H1 (cell line): ENCODE measurements around the gene ZC2HC1C. TPM values are rescaled to one million over a fixed set of nuclear protein-coding genes. Genes with fewer than 3 reads are reported as not detected.

Experiments used
- CTCF ChIA-PET: fragments of 300-600 bp; sonication (Branson Sonifier 250); formaldehyde crosslinking; loops from one replicate; lab custom pipeline; 2021; ENCODE audit not compliant: partially characterized antibody; lab: Charles Lee
- POLR2A ChIA-PET: fragments of 300-600 bp; sonication (Branson Sonifier 250); formaldehyde crosslinking; loops from one replicate; lab custom pipeline; 2021; ENCODE audit warnings: inconsistent platforms; ENCODE audit not compliant: partially characterized antibody; lab: Charles Lee
- DNase-seq, 2 experiments: peaks; one replicate each; pipeline versions ENCODE4 v3.0.0 to v3.0.0-alpha.2; 2010 to 2022; ENCODE audit warnings: low spot score in 2 of 2, low read depth in 1 of 2, mixed read lengths in 1 of 2
- FAIRE-seq: peaks from 2 replicates; lab custom pipeline; 2011; peaks lifted over from hg19 to GRCh38; lab: Jason Lieb, UNC
- H2AFZ ChIP-seq: 2 replicates; pipeline ENCODE4 v1.8.1; 2012; ENCODE audit warnings: low read length, inconsistent platforms
- H2AK5ac ChIP-seq: 2 replicates; pipeline ENCODE4 v1.6.1; 2013; ENCODE audit warnings: low read depth, low read length
- H2BK120ac ChIP-seq: replicated peaks from 2 replicates; pipeline ENCODE3; 2013; ENCODE audit warnings: low read depth, low read length, inconsistent platforms
- H2BK12ac ChIP-seq: 2 replicates; pipeline ENCODE4 v1.6.1; 2013; ENCODE audit warnings: low read depth, low read length
- H2BK15ac ChIP-seq: 2 replicates; pipeline ENCODE4 v1.6.1; 2013; ENCODE audit warnings: low read length
- H2BK20ac ChIP-seq: 2 replicates; pipeline ENCODE4 v1.6.1; 2013; ENCODE audit warnings: low read length
- H2BK5ac ChIP-seq: 2 replicates; pipeline ENCODE4 v1.6.1; 2013; ENCODE audit warnings: low read depth, low read length
- H3K14ac ChIP-seq: 2 replicates; pipeline ENCODE4 v1.6.1; 2013; ENCODE audit warnings: inconsistent platforms; ENCODE audit not compliant: insufficient read length
- H3K18ac ChIP-seq: 2 replicates; pipeline ENCODE4 v1.6.1; 2013; ENCODE audit warnings: low read length; ENCODE audit errors: extremely low read depth
- H3K23ac ChIP-seq: 2 replicates; pipeline ENCODE4 v1.6.1; 2013; ENCODE audit warnings: inconsistent platforms; ENCODE audit not compliant: insufficient read length
- H3K23me2 ChIP-seq: 2 replicates; pipeline ENCODE4 v1.6.1; 2013; ENCODE audit warnings: low read depth, low read length
- H3K27ac ChIP-seq: 2 replicates; pipeline ENCODE4 v1.6.1; 2011; ENCODE audit warnings: low read depth, low read length, inconsistent platforms
- H3K27me3 ChIP-seq, 4 experiments: replicated peaks in 1 of 4; 1 replicate in 1 of 4; 2 replicates in 3 of 4; pipeline versions ENCODE4 v1.6.1 to v1.8.1; 2011 to 2013; ENCODE audit warnings: low read length in 3 of 4, mild to moderate bottlenecking in 3 of 4, inconsistent platforms in 2 of 4, mixed read lengths in 2 of 4, moderate library complexity in 1 of 4; ENCODE audit not compliant: control insufficient read depth in 3 of 4, insufficient read depth in 3 of 4; ENCODE audit errors: extremely low read depth in 1 of 4
- H3K36me3 ChIP-seq, 4 experiments: 2 replicates each; pipeline versions ENCODE4 v1.6.1 to v1.8.1; 2011 to 2013; ENCODE audit warnings: mild to moderate bottlenecking in 4 of 4, low read length in 3 of 4, moderate library complexity in 2 of 4, control low read depth in 1 of 4, inconsistent platforms in 1 of 4; ENCODE audit not compliant: insufficient read depth in 4 of 4, control insufficient read depth in 2 of 4
- H3K4ac ChIP-seq: replicated peaks from 2 replicates; pipeline ENCODE3; 2013; ENCODE audit warnings: low read length, low read depth, mixed read lengths, inconsistent platforms; ENCODE audit not compliant: insufficient read length
- H3K4me1 ChIP-seq, 4 experiments: replicated peaks in 1 of 4; 1 replicate in 1 of 4; 2 replicates in 3 of 4; pipeline versions ENCODE4 v1.6.1 to v1.8.1; 2011 to 2013; ENCODE audit warnings: low read length in 3 of 4, inconsistent platforms in 2 of 4, mixed read lengths in 1 of 4; ENCODE audit not compliant: insufficient read depth in 4 of 4, control insufficient read depth in 3 of 4
- H3K4me2 ChIP-seq, 2 experiments: 2 replicates each; pipeline versions ENCODE4 v1.6.1 to v1.8.1; 2011 to 2013; ENCODE audit warnings: low read depth in 2 of 2, low read length in 2 of 2, control low read depth in 1 of 2, inconsistent platforms in 1 of 2, mild to moderate bottlenecking in 1 of 2; ENCODE audit not compliant: insufficient read depth in 1 of 2
- H3K4me3 ChIP-seq, 4 experiments: fragments of 200-600, 300-600 bp in 1 of 4; sonication (generic), shearing (Covaris generic), sonication (Bioruptor Twin) in 1 of 4; 2 replicates each; pipeline versions ENCODE4 v1.5.1 to v1.8.1; 2011 to 2016; ENCODE audit warnings: low read length in 4 of 4, low read depth in 3 of 4, control low read depth in 2 of 4, inconsistent platforms in 2 of 4, mild to moderate bottlenecking in 2 of 4, mixed read lengths in 1 of 4, moderate library complexity in 1 of 4; ENCODE audit not compliant: insufficient read depth in 2 of 4; ENCODE audit errors: extremely low read depth in 1 of 4
- H3K56ac ChIP-seq: replicated peaks from 2 replicates; pipeline ENCODE3; 2013; ENCODE audit warnings: low read depth, mild to moderate bottlenecking, mixed read lengths, low read length, inconsistent platforms; ENCODE audit not compliant: insufficient read length
- H3K79me1 ChIP-seq: 2 replicates; pipeline ENCODE4 v1.6.1; 2013; ENCODE audit warnings: low read depth, low read length, control low read depth
- H3K79me2 ChIP-seq, 2 experiments: 2 replicates each; pipeline versions ENCODE4 v1.6.1 to v1.8.1; 2012 to 2013; ENCODE audit warnings: low read length in 2 of 2, mild to moderate bottlenecking in 2 of 2, inconsistent platforms in 1 of 2; ENCODE audit not compliant: insufficient read depth in 2 of 2, control insufficient read depth in 1 of 2
- H3K9ac ChIP-seq, 4 experiments: replicated peaks in 1 of 4; 1 replicate in 1 of 4; 2 replicates in 3 of 4; pipeline versions ENCODE4 v1.6.1 to v1.8.1; 2011 to 2013; ENCODE audit warnings: low read depth in 3 of 4, low read length in 3 of 4, control low read depth in 2 of 4, mild to moderate bottlenecking in 2 of 4, moderate library complexity in 2 of 4, inconsistent platforms in 1 of 4; ENCODE audit errors: extremely low read depth in 1 of 4
- H3K9me3 ChIP-seq, 2 experiments: 2 replicates each; pipeline versions ENCODE4 v1.6.1 to v1.8.1; 2012 to 2013; ENCODE audit warnings: mild to moderate bottlenecking in 2 of 2, moderate library complexity in 2 of 2, control low read depth in 1 of 2, inconsistent platforms in 1 of 2, low read depth in 1 of 2, low read length in 1 of 2, mixed read lengths in 1 of 2; ENCODE audit not compliant: insufficient read depth in 2 of 2
- H4K20me1 ChIP-seq, 2 experiments: replicated peaks in 1 of 2; 2 replicates each; pipeline versions ENCODE3 to v1.8.1; 2011 to 2013; ENCODE audit warnings: inconsistent platforms in 2 of 2, low read length in 2 of 2, mild to moderate bottlenecking in 1 of 2; ENCODE audit not compliant: insufficient read depth in 2 of 2, control insufficient read depth in 1 of 2
- H4K5ac ChIP-seq: 2 replicates; pipeline ENCODE4 v1.6.1; 2013; ENCODE audit warnings: low read length, low read depth, mixed read lengths, inconsistent platforms; ENCODE audit not compliant: insufficient read length
- H4K8ac ChIP-seq: 2 replicates; pipeline ENCODE4 v1.8.0; 2013; ENCODE audit warnings: mild to moderate bottlenecking, moderate library complexity, low read length, inconsistent platforms; ENCODE audit not compliant: insufficient read depth; ENCODE audit errors: extremely low read depth
- H4K91ac ChIP-seq: replicated peaks from 2 replicates; pipeline ENCODE3; 2013; ENCODE audit warnings: low read length, mixed read lengths, inconsistent platforms; ENCODE audit not compliant: insufficient read length
- ASH2L ChIP-seq: fragments of 200-600, 300-600 bp; sonication (generic); IDR thresholded peaks from one replicate; pipeline ENCODE4 v1.7.1; 2017; ENCODE audit warnings: low read length
- BACH1 ChIP-seq: IDR thresholded peaks from 2 replicates; pipeline ENCODE4 v1.6.1; 2012; ENCODE audit warnings: low read length, improper control_type of control experiment
- CHD2 ChIP-seq: IDR thresholded peaks from 2 replicates; pipeline ENCODE4 v1.6.1; 2012; ENCODE audit warnings: low read length, improper control_type of control experiment
- CTCF ChIP-seq, 3 experiments: IDR thresholded peaks; 1 replicate in 2 of 3; 2 replicates in 1 of 3; pipeline versions ENCODE4 v1.5.1 to v1.6.1; 2011; ENCODE audit warnings: low read length in 3 of 3, mild to moderate bottlenecking in 3 of 3, inconsistent platforms in 2 of 3, low read depth in 1 of 3, moderate library complexity in 1 of 3; ENCODE audit not compliant: insufficient read depth in 1 of 3; ENCODE audit errors: control extremely low read depth in 1 of 3
- HDAC6 ChIP-seq: IDR thresholded peaks from one replicate; pipeline ENCODE4 v1.7.1; 2012; ENCODE audit warnings: low read depth, mild to moderate bottlenecking, inconsistent platforms, low read length, moderate library complexity
- MAFK ChIP-seq: IDR thresholded peaks from 2 replicates; pipeline ENCODE4 v1.6.1; 2012; ENCODE audit warnings: low read depth, mild to moderate bottlenecking, improper control_type of control experiment, low read length
- NRF1 ChIP-seq: IDR thresholded peaks from 2 replicates; pipeline ENCODE4 v1.6.1; 2011; ENCODE audit warnings: mild to moderate bottlenecking, low read depth, low read length, improper control_type of control experiment
- SAP30 ChIP-seq: fragments of 300-600 bp; sonication (generic); IDR thresholded peaks from 2 replicates; pipeline ENCODE4 v1.7.1; 2012; ENCODE audit warnings: low read length, moderate library complexity, mild to moderate bottlenecking, inconsistent platforms; ENCODE audit not compliant: insufficient read depth, insufficient replicate concordance
- SP4 ChIP-seq: IDR thresholded peaks from 2 replicates; pipeline ENCODE4 v1.6.1; 2012; ENCODE audit warnings: low read length, inconsistent platforms
- TBP ChIP-seq: IDR thresholded peaks from 2 replicates; pipeline ENCODE4 v1.6.1; 2011; ENCODE audit warnings: low read depth, low read length, improper control_type of control experiment
- TEAD4 ChIP-seq: IDR thresholded peaks from 2 replicates; pipeline ENCODE4 v1.6.1; 2012; ENCODE audit warnings: low read depth, low read length, inconsistent platforms, mixed read lengths
- WGBS, 2 experiments: shearing (Covaris generic) in 1 of 2; methylation state at CpG; one replicate each; pipeline versions ENCODE4 v1.1.6 to v1.1.7; 2013 to 2015; ENCODE audit warnings: low lambda C conversion rate in 2 of 2, mixed read lengths in 2 of 2, inconsistent platforms in 1 of 2, low coverage in 1 of 2, missing lambda C conversion rate in 1 of 2; ENCODE audit not compliant: insufficient replicate concordance in 2 of 2, insufficient coverage in 1 of 2, insufficient read length in 1 of 2; ENCODE audit errors: extremely low coverage in 1 of 2, missing lambda C conversion rate in 1 of 2; 5-methylcytosine and 5-hydroxymethylcytosine counted together
- polyA plus RNA-seq, 7 experiments: library from polyadenylated mRNA; depleted of rRNA in 3 of 7; stranded (reverse) in 5 of 7; unstranded in 2 of 7; fragments of >200 nt in 5 of 7; fragments of 200-250 nt in 2 of 7; gene quantifications; 1 replicate in 5 of 7; 2 replicates in 1 of 7; 4 replicates in 1 of 7; pipeline versions ENCODE4 v1.2.1 to v1.2.3, GENCODE V29; 2011 to 2013; ENCODE audit warnings: missing spikeins in 2 of 7, mixed read lengths in 2 of 7
- total RNA-seq: library from RNA; stranded (reverse); fragmentation: NEBNext Ultra II Directional; extraction: Animal tissue kit (Norgen Biotek cat#: 25700); gene quantifications from 2 replicates; pipeline ENCODE4 v1.2.1, GENCODE V29; 2021
- TF ChIP-seq, protein P1 (sequence below): IDR thresholded peaks from 2 replicates; pipeline ENCODE4 v1.6.1; 2012; ENCODE audit warnings: inconsistent platforms

Gene ZC2HC1C
- total and polyA plus RNA-seq, 2 of the 8 experiments (the other 6 are each of a cell fraction or from before 2014, with no cell fraction given) = 0.57 to 1.2 TPM

DNA sequence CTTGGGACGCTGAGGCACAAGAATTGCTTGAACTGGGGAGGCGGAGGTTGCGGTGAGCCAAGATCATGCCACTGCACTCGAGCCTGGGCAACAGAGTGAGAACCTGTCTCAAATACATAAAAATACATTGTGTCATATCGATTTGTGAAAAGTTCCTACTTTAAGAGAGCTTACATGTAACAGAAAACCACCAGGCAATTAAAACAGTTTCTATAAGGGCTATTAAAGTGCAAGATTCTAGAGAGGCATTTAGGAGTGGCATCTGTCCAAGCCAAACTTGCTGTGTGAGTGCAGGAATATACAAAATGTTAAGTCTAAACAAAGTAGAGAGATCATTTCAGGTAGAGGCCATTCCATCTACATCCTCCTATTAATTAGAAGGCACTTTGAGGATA is 59.2 kb downstream of the ZC2HC1C start:
- H3K4me1 ChIP-seq = peaks cover 0 to 4% (median 1%) of the 10 kb centered on the region in 4 experiments; a peak in 5 of 7 replicates
- no peak overlapping the region for H3K4ac ChIP-seq
- DNase-seq = no peak
- peaks cover 10% of the 10 kb centered on the region for H3K23me2 ChIP-seq
- FAIRE-seq = no peak
- ChIA-PET POLR2A (interaction anchor here (0.8 to 1.5 kb wide), 7 partner anchors 11 to 379 kb away, joined by 3 to 5 read pairs (median 3); partner anchors contain the start of gene FOS), CTCF (interaction anchor here (0.6 to 5.1 kb wide), 13 partner anchors 9 to 460 kb away, joined by 3 to 67 read pairs (median 4); no protein-coding TSS in a partner anchor)
- no peak overlapping the region for H2BK5ac ChIP-seq
- no peak overlapping the region for H3K27ac ChIP-seq
- H3K9me3 ChIP-seq = 0 out of 4 replicates have a peak, but pooled peaks cover 0 to 2% of the 10 kb centered on the region in 2 experiments
- no peak overlapping the region for H3K56ac ChIP-seq
- H4K91ac ChIP-seq = no peak overlapping the region
- no peak overlapping the region for H2BK15ac ChIP-seq
- H3K14ac ChIP-seq = no peak overlapping the region
- H3K18ac ChIP-seq = no peak overlapping the region
- no peaks in the 10 kb centered on the region for H3K27me3 ChIP-seq
- H3K23ac ChIP-seq = no peak overlapping the region
- H2BK120ac ChIP-seq = no peak overlapping the region
- no peak overlapping the region for H2AFZ ChIP-seq
- no peak overlapping the region for H3K4me3 ChIP-seq
- WGBS, 2 experiments = 96% methylated on average over 5 of the region's 5 CpGs; no CpG with 5 or more reads in 1 of the 2 experiments
- H4K5ac ChIP-seq = no peak overlapping the region
- H3K36me3 ChIP-seq = peaks cover 0 to 4% (median 0%) of the 10 kb centered on the region in 4 experiments; a peak in 2 of 8 replicates
- no peak overlapping the region; a peak in 1 of 4 replicates for H3K4me2 ChIP-seq
- H3K79me2 ChIP-seq = peaks cover 0 to 15% of the 10 kb centered on the region in 2 experiments; a peak in 2 of 4 replicates
- no peak overlapping the region for H2BK12ac ChIP-seq
- no peak overlapping the region for H2BK20ac ChIP-seq
- H4K20me1 ChIP-seq = no peaks in the 10 kb centered on the region
- no peak overlapping the region for H3K9ac ChIP-seq
- H2AK5ac ChIP-seq = no peak overlapping the region
- no peak overlapping the region for H4K8ac ChIP-seq
- H3K79me1 ChIP-seq = peaks cover 2% of the 10 kb centered on the region; the same call in 1 of the 2 replicates
- TF ChIP-seq TEAD4 (no peak), TBP (no peak), CHD2 (no peak), BACH1 (no peak), NRF1 (no peak), MAFK (no peak), SP4 (no peak), HDAC6 (no peak), SAP30 (no peak), CTCF (IDR thresholded peaks at IDR 0.05; ENCODE audit: control extremely low read depth in 1 of 3, insufficient read depth in 1 of 3, low read depth in 1 of 3, low read length in 3 of 3) (no peak), ASH2L (no peak)
- TF ChIP-seq, protein P1, sequence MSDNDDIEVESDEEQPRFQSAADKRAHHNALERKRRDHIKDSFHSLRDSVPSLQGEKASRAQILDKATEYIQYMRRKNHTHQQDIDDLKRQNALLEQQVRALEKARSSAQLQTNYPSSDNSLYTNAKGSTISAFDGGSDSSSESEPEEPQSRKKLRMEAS = no peak
